Lower leg skin (tissue), 4 donors: ENCODE measurements around the gene SMG6. TPM values are rescaled to one million over a fixed set of nuclear protein-coding genes. Genes with fewer than 3 reads are reported as not detected.
"Not testable (repeated sequence)": the region's sequence is repeated elsewhere in the genome, so short reads cannot be mapped to it uniquely, and the experiment has no call there.

ENCODE experiments used
- DNase-seq, 2 donors: peaks; one replicate each; pipeline ENCODE4 v3.0.0-alpha.2; 2019; ENCODE audit warnings: low spot score in 2 of 2
- H3K4me3 ChIP-seq: fragments of 200-600 bp; sonication (generic); 2 replicates; pipeline ENCODE4 v1.5.1; 2017; ENCODE audit warnings: mild to moderate bottlenecking, low read depth; ENCODE audit not compliant: poor library complexity, severe bottlenecking
- CTCF ChIP-seq, 3 donors: fragments of 450-650 bp; IDR thresholded peaks; one replicate each; pipeline ENCODE4 v1.5.1; 2016; ENCODE audit warnings: antibody characterized with exemption in 3 of 3, mild to moderate bottlenecking in 3 of 3, moderate library complexity in 2 of 3
- POLR2A ChIP-seq, 2 donors: fragments of 450-650 bp; IDR thresholded peaks; one replicate each; pipeline ENCODE4 v1.6.1; 2016 to 2017; ENCODE audit warnings: antibody characterized with exemption in 2 of 2, mild to moderate bottlenecking in 1 of 2, moderate library complexity in 1 of 2
- WGBS, 2 donors: methylation state at CpG; one replicate each; pipeline ENCODE4 v1.1.5; 2018; 5-methylcytosine and 5-hydroxymethylcytosine counted together
- intact Hi-C: fragments of 100-400 bp; cut with DNase I; formaldehyde crosslinking; loops from one replicate; pipeline ENCODE4 v1.15.0; 2023; ENCODE audit warnings: low total_unique reads
- total RNA-seq, 4 donors: library from RNA; depleted of rRNA; stranded (reverse); fragments of >200 nt; gene quantifications; one replicate each; pipeline ENCODE4 v1.1.0, GENCODE V29; 2016

Gene SMG6
- total RNA-seq, 4 donors from 2014 or later, result 22.5 to 54.6 (median 29.5) TPM

GRCh38 chr17:2262135-2262587 is 41.4 kb downstream of the SMG6 start:
- intact Hi-C loops, result no loop called here
- no peak for TF ChIP-seq POLR2A (IDR thresholded peaks at IDR 0.05)
- no peak for TF ChIP-seq CTCF (IDR thresholded peaks at IDR 0.05)
- no peak for DNase-seq
- no peak overlapping the region for H3K4me3 ChIP-seq
- 41 to 51% methylated on average over 2 of the region's 2 CpGs for WGBS, 2 donors

GRCh38 chr17:2259769-2260536 is 43.6 kb downstream of the SMG6 start:
- no peak for DNase-seq
- no peak overlapping the region for H3K4me3 ChIP-seq
- intact Hi-C loops, result no loop called here
- TF ChIP-seq POLR2A (IDR thresholded peaks at IDR 0.05) (no peak), CTCF (IDR thresholded peaks at IDR 0.05) (no peak)
- 78% methylated on average over 8 of the region's 8 CpGs for WGBS, 2 donors

GRCh38 chr17:2258830-2259229 is 44.8 kb downstream of the SMG6 start:
- intact Hi-C loops, DNase-seq, H3K4me3 ChIP-seq: not testable (repeated sequence)
- WGBS, 2 donors, result 75 to 84% methylated on average over 8 of the region's 8 CpGs

- DNase-seq, result no peak
- intact Hi-C loops, result no loop called here
- 67 to 71% methylated on average over 5 of the region's 5 CpGs for WGBS, 2 donors
These were observed 49.7 kb downstream of the SMG6 start for GRCh38 chr17:2253768-2254406.

GRCh38 chr17:2253362-2253761 is 50.2 kb downstream of the SMG6 start:
- no peak overlapping the region for H3K4me3 ChIP-seq

More at GRCh38 chr17:2253768-2254406, 49.7 kb downstream of the SMG6 start:
- H3K4me3 ChIP-seq, result no peak overlapping the region
- TF ChIP-seq POLR2A (IDR thresholded peaks at IDR 0.05) (no peak), CTCF (IDR thresholded peaks at IDR 0.05) (no peak)

More at GRCh38 chr17:2253362-2253761, 50.2 kb downstream of the SMG6 start:
- DNase-seq, result no peak
- intact Hi-C loops, result no loop called here
- TF ChIP-seq POLR2A (IDR thresholded peaks at IDR 0.05) (no peak), CTCF (IDR thresholded peaks at IDR 0.05) (no peak)
- 91 to 92% methylated on average over 10 of the region's 10 CpGs for WGBS, 2 donors
